GM21515 (cell line): Measurements from ENCODE around the gene DUSP14.

Source experiments
- ATAC-seq: cut with Tn5 transposase; IDR thresholded peaks from one replicate; pipeline ENCODE4 v1.9.1; 2021; ENCODE audit not compliant: unreplicated experiment

Gene DUSP14

DNA sequence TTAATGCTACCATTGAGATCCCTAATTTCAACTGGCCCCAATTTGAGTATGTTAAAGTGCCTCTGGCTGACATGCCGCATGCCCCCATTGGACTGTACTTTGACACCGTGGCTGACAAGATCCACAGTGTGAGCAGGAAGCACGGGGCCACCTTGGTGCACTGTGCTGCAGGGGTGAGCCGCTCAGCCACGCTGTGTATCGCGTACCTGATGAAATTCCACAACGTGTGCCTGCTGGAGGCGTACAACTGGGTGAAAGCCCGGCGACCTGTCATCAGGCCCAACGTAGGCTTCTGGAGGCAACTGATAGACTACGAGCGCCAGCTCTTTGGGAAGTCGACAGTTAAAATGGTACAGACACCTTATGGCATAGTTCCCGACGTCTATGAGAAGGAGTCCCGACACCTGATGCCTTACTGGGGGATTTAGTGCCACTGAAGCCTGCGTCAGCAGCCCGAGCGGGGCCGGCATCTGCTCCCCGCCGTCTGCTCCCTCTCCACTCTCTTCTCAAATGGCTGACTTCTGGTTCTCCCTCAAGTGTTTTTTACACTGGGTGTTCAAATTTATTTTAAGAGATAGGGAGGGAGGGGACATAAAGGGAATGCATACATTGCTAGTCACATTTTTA lies 22.9 kb downstream of the DUSP14 start:
- no peak for ATAC-seq

DNA sequence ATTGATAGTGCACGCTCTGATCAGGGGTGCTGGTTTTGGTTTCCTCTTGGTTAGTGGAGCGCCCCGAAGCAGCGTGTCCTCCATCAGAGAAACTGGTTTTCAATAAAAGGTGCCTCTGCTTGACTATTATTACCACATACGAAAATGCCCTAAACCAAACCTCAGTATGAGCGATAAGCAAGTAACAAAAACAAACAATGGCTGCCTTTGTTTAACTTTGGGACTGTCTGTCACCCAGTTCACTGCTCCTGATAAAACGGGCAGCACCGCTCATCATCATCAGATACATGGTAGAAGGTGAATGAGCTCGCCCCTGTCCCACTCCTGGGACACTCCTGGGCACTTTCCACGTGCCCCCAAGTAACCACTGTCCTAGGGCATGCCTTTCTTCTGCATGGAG lies 24.0 kb downstream of the DUSP14 start:
- ATAC-seq: no peak

DNA sequence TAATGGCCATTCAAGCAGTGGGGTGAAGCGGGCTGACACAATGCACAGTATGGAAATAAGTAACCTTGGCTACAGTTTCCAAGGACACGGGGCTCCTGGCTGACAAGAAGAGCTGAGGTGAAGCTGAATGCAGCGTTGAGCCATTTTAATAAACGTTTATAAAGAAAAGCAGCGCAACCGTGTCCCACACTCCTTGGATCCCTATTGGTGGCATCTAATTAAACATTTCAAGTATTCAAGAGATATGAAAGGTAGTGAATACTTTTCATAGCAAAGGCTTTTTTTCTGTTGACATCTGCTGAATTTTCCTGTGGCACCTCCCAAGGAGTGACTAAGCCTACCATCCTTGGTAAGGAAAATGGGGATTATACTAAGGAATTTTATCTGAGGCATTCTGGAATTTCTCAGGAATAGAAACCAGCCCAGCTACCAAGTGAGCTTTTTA lies 26.5 kb downstream of the DUSP14 start:
- no peak for ATAC-seq

DNA sequence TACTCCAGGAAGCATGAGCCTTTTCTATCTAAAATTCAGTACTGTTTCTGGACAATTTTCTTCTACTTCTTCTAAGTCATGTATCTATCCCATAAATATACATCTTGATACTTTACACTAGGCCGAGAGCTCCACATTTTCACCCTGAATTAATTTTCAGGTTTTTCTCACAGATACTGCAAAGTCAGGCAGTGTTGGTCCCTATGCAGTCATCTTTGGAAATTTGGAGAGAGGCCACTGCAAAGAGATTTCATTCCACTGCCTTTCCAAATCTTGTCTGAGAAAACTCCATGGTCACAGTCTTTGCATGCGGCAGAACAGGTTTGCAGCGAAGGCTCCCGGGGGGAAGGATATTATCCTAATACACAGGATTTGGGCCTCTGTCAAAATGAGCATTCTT lies 28.2 kb downstream of the DUSP14 start:
- no peak for ATAC-seq

DNA sequence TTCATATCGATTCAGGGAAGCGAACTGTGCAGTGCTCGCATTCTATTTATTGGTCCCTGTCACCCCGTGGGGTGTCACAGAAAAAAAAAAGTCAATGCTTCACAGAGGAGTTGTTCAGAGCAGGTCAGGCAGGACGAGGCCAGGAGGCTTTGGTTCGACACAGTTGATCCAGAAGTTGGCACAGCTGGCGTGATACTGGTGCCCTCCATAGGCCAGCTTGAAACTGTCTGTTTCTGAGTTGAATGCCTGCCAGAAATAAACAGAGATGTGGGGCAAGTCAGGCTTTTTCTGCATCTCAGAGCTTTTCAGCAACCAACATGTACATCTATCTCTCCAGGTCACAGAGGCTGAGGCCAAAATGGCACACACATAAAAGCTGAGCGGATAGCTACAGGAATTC lies 29.1 kb downstream of the DUSP14 start:
- ATAC-seq: no peak

DNA sequence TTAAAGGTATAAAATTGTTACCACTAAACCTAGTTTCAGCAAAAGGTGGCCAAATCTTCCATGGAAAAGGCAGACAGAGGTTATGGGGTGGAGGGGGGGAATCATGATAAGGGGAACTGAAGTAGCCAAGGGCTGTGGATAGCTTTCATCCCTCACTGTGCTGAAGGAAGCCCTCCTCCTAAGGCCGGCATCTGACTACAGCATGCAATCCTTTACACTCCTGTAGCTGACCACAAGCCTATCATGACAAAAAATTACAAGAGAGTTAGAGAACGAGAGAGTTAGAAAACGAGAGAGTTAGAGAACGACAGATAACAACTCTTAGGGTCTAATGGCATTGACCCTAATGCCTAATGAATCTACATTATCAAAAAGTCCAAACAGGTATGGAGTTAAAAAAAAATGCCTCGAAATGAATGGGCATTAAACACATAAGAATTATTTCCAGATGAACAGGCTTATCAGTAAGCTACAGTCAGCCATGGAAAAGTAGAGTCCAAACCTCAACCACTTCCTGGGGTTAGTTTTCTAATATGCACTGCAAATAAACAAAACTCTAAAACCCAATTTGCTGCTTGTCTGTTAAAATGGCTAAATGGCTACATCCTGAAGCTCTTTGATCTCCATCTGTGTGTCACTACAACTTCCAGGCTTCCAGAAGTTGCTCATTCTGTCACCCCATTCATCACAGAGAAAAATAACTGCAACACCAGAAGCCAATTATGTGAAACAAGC lies 29.7 kb downstream of the DUSP14 start:
- no peak for ATAC-seq

DNA sequence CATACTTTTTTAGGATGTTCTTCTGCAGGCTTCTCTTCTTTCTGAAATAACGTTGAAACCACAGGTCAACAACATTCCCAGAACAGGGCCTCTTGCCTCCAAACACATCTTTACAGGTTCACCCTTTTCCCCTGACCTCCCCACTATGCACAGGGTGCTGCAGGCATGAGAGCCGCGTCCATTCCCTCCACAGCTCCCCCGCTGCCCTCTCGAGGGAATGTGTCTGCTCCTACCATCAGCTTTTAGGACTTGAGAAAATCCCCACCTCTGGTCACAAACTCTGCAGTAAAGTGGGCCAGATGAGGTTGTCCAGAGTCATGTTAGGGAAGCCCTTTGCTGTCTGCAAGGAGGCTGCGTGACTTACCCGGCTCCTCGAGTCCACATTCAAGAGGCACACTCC lies 30.5 kb downstream of the DUSP14 start:
- ATAC-seq: no peak

DNA sequence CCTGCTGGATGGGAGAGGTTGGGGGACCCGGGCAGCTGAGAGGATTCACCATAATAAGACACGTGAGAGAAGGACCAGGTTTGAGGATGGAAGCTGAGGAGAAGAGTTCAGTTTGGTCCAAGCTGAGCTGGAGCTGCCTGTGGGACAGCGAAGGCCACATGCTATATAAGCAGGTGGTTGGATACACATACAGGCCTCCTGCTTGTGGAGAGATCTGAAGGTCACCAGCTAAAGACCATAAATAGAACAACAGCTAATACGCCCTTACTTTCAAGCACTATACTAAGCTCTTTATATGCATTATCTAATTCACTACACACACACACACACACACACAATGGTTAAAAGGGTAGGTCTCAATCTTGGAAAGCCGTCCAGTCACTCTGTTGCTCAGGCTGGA lies 32.1 kb downstream of the DUSP14 start:
- no peak for ATAC-seq

DNA sequence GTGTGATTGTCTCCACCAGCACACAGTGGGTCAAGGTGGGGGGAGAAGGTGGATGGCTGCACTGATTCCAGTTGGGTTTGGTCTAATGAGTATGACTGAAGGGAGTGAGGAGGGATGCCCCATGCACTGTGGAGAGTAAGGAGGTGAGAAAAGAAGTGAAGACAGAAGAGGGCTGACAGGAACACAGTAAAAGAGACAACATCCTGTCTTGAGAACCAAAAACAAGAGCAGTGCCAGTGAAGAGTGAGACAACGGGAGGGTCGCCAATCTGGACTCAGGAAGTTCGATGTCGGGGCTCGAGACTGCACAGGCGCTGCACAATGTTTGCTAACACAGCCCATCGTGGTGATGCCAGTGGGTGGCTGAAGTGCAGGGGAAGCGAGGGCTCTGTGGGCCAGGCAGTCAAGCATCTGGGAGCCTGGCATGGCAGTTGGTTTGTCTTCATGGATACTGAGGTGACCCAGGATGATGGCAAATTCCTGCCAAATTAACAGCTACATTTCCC lies 34.1 kb downstream of the DUSP14 start:
- no peak for ATAC-seq

DNA sequence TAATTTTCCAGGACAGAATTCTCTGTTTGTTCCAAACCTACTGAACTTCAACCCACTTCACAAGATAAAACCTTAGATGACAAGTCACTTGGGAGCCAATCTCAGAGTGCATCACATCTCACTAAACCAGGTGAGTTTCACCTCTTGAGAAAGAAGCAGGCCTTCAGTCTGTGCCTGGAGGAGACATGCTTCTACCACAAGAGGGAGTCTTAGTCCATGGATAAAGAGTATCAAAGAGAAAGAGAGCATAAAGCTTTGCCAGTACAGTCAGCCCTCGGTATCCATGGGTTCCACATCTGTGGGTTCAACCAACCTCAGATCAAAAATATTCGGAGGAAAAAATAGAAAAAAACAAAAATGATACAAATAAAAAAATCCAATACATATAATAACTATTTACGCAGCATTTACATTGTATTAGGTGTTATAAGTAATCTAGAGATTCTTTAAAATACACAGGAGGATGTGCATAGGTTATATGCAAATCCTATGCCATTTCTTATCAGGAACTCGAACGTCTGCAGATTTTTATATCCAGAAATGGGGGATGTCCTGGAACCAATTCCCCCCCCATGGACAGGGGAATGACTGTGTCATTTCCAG lies 37.7 kb downstream of the DUSP14 start:
- ATAC-seq: no peak

DNA sequence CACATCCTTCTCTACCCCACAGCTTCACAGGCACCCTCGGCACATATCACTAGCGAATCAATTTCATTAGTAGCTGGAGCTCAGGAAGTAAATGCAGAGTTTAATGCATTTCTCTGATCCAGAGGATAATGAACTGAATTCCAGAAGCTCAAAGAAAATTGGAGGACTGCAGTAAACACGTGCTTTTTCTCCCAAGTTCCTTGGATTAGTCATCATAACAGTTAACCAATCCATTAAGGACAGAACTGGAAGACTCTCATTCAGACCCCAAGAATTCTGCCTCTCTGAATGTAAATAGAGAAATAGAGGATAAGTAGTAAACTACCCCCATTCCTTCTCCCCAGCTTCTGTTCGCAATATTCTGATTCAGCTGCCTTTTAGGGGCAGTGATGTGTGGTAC lies 40.7 kb downstream of the DUSP14 start:
- no peak for ATAC-seq

DNA sequence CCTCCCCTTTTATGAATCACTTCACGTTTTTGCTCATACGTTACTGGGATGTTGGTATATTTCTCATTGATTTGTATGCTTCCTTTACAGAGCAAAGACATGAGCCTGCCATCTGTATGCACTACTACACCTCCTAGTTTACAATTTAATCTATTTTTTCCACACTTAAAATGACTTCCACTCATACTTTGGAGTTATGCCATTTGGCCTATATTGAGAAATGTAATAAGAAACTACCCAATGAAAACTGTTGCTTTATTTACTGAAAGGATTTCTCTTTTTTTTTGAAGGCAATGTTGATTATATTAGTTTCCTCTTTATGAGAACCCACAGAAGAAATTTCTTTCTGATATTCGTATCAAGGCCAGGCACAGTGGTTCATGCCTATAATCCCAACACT lies 43.1 kb downstream of the DUSP14 start:
- no peak for ATAC-seq

DNA sequence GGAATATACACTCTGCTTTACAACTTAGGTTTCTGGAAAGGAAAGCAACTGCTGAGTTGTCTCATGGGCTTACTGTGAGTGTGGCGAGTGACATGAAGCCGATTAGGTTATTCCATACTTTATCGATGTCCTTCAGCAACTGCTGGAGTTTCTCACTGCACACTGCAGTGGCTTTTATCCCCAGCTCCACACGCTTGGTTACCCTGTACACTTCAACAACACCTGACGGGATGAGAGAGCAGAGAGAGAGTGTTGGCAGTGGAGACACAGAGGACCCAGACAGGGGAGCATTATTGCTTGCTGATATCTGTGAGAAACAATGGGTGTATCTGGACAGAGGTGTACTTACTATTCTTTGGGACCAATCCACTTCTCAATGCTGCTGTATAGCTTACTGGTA lies 46.2 kb downstream of the DUSP14 start:
- ATAC-seq: no peak

DNA sequence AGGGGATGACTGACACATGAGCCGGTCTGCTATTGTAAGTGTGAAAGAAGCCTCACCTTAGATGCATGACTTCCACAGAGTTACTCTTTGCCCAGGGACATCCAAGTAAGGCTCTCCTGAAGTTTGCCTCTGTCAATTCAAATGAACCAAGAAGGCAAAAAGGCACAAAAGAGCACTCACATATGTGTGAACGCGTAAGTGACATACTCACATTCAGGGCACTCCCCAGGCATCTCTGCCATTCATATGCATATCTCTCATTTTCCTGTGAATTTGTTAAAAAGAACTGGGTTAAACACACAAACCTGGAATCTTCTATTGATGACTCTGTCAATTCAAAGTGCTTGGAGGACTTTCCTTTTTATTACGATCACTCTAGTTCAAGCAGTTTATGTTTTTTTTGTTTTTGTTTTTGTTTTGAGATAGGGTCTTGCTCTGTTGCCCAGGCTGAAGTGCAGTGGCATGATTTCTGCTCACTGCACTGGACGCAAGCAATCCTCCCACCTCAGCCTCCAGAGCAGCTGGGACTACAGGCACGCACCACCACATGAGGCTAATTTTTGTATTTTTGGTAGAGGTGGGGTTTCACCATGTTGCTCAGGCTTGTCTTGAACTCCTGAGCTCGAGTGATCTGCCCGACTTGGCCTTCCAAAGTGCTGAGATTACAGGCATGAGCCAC lies 49.4 kb downstream of the DUSP14 start:
- ATAC-seq: no peak

DNA sequence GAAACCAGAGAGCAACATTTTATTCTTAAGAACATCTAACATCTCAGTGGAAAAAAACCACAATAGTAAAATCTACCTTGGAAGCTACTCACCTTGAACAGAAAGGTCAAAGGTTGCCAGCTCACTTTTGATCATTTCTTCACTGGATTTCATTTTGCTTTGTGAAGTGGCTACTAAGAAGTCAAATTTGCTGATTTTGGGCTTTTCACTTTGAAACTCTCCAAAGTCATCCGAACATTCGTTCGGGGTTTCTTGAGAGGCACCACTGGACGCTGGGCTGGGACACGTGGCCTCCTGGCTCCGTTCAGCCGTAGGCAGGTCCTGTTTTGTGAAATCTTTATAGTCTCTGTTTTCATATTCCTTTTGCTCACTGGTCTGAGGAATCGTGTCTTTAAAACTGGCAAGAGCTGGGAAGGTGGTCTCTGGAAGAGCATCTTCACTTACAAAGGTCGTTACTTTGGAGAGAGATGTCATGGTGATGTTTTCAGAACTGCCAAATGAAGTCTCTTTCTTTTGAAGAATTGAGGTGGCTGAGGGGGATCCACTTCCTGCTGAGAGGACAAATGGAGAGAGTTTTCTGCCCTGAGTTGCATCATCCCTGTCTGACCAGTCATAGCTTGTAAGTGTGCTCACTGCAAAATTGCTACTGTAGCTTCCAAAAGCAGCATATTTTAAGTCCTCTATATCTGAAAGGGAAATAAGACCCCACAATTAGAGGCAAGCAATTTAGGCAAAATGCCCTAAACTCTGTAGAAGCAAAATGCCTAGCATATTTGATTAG lies 52.4 kb downstream of the DUSP14 start:
- no peak for ATAC-seq

DNA sequence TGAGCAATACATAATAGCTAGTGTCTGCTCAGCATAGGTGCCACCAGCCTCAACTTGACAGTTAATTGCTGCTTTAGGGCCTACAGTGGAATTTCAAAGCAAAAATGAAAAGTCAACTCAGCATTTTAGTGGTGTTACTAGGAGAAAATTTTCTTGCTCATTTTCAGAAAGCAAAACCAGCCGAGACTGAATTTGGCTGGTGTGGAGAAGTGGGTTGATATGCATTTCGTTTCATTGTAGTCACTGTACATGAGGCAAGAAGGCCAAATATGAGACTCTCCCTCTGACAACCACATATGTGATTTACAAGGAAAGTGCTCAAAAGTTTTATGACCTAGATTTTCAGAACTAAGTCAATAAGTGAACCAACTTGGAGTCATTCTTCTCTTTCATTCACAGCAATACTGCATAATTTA lies 54.0 kb downstream of the DUSP14 start:
- no peak for ATAC-seq

DNA sequence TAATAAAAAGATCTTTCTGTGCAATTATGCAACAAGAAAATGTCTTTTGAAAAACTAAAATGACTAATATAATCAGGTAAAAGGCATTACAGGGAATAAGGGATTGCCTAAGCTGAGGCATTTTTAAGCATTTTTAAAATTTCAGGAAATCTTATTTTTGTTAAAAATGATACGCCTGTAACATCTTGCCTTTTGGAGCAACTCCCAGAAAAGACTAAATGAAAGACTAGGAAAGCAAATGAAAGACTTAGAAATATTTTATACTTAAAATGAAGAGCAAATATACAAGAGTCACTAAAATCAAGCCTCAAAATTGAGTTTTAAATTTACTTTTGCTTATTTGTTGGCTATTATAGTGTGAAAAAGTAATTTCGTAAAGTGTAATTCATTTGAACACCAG lies 55.8 kb downstream of the DUSP14 start:
- no peak for ATAC-seq

DNA sequence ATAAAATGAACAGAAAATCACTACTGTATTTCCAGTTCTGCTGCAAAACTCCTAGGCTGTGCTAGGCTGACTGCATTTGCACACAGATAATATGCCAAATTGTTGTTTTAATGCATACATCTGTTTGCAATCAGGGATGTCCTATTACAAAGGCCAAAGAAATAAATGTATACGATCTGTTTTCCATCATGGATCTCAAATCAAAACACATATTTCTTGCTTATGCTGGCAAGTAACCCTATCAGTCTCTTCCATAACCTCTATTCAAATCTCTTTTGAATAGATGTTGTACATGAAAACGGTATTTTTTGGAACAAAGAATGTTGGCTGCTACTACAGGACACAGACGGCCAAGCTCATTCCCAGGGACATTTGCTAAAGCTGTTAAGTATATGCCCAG lies 56.6 kb downstream of the DUSP14 start:
- ATAC-seq: no peak

DNA sequence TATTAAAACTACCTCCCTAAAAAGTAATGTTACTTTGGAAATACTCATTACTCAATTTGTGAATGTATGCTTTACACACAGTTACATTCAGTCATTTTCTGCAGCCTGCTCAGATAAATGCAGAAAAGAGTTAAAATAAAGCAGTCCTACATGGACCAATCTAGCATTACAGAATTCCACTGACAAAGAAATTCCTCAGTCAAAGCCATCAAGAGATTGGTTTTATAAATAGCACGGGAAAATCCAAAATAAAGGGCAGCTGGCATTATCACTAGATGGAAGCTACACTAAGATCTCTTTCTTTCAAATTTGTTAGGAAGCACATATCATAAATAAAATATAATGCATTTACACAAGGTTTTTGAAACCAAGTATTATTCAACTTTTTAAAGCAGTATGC lies 58.3 kb downstream of the DUSP14 start:
- no peak for ATAC-seq

DNA sequence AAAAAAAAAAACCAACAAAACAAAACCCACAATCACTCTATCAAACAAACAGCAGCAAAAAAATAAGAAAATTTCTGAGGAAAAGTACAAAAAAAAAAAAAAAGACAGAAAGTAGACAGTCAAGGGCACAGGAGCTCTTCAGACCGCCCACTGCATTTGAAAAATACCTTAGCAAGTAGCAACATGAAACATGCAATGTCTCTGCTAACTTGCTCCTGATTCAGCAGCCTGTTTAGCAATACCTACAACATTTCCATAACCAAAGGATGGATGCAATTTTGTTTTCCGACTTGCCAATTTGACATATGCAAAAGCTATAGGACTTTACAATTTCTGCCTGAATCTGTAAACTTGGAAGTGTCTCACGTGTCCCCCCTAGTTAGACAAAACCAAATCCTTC lies 62.1 kb downstream of the DUSP14 start:
- ATAC-seq: no peak

DNA sequence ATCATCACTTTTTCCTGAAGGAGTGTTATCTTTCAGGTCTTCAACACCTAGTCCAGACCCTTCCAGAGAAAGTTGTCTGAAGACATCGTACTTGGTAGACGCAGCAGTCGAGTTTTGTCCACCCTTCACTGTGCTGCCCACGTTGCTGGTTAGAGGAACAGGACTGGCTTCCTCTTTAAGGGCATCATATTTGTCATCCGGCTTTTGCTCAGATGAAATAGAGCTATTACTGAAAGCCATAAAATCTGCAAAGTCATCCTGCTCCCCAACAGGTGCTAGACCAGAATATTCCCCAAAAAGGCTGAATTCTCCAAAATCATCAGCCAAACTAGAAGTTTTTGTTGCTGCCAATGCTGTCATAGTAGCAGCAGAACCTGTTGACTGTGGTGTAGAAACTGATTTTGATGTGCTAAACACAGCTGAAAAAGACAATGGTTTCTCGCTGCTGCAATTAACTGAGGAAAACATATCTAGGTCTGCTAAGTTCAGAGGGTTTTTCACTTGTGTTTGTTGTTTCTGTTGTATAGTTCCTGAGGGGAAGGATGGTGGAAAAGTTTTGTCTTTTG lies 63.8 kb downstream of the DUSP14 start:
- ATAC-seq: no peak
